NCI-H1105 (cell line): ENCODE measurements around the gene AKAP5.
A peak's percentile ranks its signal among the peaks of the same experiment; 100 is the strongest.
"Not testable (repeated sequence)": the region's sequence is repeated elsewhere in the genome, so short reads cannot be mapped to it uniquely, and the experiment has no call there.

Experiments used
- DNase-seq: peaks from one replicate; lab custom pipeline; 2025; lab: John Stamatoyannopoulos, UW

Gene AKAP5

DNA sequence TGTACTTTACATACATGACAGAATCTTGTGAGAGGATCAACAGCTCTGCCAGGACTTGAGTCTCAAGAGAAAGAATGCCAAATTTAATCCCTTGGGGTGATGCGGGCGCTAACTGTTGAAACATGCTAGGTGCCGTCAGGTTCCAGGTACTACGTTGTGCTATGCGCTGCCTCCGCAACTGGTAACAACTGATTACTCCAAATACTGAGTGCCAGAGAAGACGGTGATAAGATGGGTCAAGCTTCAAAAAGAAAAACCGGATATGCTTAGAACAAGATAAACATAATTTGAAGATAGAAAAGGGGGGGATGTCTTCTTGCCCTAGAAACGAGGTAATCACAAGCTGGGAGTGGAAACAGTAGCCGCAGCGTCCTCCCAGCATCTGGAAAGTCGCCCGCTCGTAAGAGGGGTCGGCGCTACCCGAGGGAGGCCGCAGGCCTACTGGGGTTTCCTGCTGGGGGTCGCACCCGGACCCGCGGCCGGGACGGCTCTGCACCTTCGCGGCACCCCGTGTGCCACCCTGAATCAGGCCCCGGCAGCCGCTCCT is 37.7 kb downstream of the AKAP5 start:
- no peak for DNase-seq

GRCh38 chr14:64503434-64504309 is 38.4 kb downstream of the AKAP5 start, which contains the start of gene ZBTB25:
Gene ZBTB25, minus strand, starts transcription at chr14:64503838. Its CDS starts 13,305 bp downstream, at chr14:64490533.
- DNase-seq, result peak; percentile 90

DNA sequence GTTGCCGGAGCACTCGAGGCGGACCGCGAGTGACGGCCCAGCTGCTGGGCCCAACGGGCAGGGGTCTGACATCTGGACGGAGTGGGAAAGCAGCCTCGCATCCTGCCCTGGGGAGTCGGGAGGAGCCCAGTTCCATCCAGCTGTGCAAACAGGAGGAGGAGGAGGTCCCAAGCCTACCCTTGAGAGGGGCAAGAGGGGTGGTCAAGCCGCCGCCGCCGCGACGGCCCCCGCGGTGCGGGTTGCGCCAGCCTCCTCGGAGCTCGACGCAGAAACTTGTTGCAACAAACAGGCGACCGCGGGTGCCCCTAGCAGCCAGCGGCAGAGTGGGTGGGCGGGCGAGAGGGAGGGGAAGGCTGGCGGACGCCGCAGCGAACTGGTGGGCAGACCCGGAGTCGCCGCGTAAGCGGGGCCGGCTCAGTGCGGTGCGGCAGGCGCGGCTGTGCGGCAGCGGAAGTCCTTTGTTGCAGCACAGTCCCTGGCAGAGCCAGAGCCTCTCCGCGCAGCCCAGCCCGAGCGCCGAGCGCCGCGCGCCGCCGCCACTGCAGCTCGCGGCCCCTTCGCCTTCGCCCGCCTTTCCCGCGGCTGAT is 39.1 kb downstream of the AKAP5 start, which contains the start of gene ZBTB1:
ZBTB1 (plus strand) TSS at position 461 of the 587 bp plus-strand sequence. CDS start 16,735 bp downstream, outside the sequence.
- DNase-seq, result peak; percentile 67

DNA sequence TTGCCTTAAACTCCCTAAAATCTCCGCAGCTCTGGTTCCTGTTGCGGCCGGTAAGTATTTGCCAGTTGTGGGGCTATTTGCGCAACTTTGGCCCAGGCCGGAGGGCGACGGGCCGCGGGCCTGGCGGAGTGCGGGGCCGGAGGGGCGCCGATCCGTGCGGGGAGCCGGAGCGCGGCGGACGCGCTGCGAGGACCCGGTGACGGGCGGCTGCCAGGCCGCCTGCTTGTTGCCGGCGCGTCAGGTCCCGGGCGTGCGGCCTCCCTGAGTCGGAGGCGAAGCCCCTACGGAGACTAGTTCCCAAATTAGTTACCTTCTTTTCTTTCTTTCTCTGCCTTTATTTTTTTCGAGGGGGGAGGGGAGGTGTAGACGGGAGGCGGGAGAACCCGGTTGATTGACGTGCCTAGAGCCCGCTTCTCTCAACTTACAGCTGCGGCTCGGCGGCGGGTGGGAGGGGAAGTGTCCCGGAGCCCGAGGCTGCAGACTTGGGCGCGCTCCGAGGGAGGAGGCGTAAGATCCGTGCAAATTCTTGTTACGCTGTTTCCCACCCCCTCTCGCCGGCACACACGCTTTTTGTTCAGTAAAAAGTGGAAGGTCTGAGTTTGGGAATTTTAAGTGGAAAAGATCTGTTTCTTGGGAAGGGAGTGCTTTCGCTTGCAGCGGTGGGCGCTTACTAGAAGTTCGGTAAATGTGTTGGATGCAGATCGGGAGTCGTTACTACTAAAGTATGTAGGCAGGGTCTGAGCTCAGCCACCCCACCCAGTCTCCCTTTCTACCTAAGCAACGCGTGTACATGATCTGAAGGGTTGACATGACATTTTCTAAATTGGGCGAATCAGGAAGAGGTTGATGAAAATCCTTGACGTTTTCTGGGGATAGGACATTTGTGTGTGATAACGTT is 39.8 kb downstream of the AKAP5 start:
- peak; percentile 82 for DNase-seq

DNA sequence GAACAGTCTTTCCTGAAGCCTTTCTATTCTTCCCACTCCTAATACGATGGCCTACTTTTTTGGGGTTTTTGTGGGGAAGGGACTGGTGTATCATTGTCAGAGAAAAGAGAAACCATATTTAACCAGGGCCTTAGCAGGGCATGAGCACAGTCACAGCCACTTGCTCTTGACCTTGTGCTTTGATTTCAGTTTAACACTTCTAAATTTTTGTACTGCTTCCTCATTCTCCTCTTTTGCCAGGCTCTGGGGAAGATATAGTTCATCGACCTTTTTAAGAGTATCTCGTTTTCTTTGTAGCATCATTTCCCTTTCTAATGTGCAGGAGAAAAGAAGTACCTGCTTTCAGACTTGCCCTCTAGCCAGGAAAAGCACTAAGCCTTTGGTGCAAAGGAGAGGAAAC is 41.4 kb downstream of the AKAP5 start:
- DNase-seq, result no peak

GRCh38 chr14:64507376-64508156 is 42.3 kb downstream of the AKAP5 start:
- DNase-seq, result no peak

- DNase-seq, result no peak
Observed at GRCh38 chr14:64508215-64508776, 43.0 kb downstream of the AKAP5 start.

DNA sequence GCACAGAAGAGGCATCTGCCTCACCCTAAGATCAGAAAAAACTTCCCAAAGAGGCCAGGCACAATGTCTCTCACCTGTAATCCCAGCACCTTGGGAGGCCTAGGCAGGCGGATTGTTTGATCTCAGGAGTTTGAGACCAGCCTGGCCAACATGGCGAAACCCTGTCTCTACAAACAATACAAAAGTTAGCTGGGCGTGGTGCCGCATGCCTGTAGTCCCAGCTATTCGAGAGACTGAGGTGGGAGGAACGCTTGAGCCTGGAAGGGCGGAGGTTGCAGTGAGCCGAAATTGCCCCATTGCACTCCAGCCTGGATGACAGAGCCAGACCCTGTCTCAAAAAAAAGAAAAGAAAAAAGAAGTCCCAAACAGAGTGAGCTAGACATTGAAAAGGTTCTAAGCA is 43.7 kb downstream of the AKAP5 start:
- no peak for DNase-seq

GRCh38 chr14:64510825-64511671 is 45.7 kb downstream of the AKAP5 start:
- DNase-seq, result peak; percentile 65

DNA sequence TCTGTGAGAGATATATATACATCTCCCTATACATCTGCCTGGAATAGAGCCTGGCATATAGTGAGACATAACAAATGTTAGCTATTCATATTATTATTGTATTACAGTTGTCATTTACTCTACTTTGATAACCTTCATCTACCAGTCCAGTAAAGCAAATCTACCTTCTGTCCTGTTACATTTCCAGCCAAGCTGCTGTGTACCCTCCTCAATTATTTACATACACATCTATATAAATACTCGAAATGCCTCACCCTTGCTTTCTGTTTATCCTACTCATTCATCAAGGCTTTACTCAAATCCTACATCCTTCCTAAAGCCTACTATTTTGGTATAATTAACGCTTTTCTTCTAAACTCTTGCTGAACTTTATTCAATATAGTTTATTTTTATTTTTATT is 48.0 kb downstream of the AKAP5 start:
- DNase-seq, result no peak

- no peak for DNase-seq
Observed at GRCh38 chr14:64515053-64515452, 49.8 kb downstream of the AKAP5 start.

DNA sequence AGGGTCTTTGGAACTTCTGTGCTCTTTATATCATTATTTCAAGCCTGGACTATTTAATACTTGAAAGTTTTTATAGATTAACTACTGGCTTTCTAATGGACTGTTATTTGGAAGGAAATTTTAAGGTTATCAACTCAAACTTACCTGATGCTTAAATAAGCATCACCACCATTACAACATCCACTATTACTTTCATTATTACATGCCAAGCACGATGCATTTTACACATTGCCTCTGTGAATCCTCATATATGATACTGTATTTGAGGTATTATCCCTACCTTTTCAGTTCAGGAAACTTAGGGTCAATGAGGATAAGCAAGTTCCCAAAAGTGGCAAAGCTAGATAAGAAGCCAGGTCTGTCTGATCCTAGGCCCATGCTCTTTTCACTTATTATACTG is 51.7 kb downstream of the AKAP5 start:
- DNase-seq, result no peak

DNA sequence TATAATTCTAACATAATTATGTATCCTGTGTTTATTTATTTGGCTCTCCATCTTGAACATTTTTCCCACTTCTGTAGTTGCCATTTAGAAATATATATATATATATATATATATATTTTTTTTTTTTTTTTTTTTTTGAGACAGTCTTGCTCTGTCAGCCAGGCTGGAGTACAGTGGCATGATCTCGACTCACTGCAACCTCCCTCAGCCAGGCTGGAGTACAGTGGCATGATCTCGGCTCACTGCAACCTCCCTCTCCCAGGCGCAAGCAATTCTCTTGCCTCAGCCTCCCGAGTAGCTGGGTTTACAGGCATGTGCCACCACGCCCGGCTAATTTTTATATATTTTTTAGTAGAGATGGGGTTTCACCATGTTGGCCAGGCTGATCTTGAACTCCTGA is 52.4 kb downstream of the AKAP5 start:
- DNase-seq, result not testable (repeated sequence)

DNA sequence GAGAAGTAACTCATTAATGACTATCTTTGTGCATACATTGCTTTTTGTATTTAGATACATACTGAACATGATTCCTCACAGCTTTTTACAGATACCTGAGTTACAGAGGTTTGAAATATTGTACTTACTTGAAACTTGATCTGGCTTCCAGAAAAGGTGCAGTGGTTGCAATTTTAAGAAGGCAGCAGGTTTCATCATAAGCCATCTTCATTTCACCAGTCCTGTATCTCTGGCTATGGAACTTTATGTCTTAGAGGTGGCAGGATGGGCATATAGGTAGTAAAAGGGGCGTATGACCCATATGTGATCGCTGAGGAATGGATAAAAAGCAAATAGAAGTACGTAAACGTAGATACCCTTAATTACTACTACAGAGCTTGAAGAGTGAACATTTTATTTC is 52.9 kb downstream of the AKAP5 start:
- no peak for DNase-seq

- no peak for DNase-seq
Observed at GRCh38 chr14:64520699-64521098, 55.4 kb downstream of the AKAP5 start.

DNA sequence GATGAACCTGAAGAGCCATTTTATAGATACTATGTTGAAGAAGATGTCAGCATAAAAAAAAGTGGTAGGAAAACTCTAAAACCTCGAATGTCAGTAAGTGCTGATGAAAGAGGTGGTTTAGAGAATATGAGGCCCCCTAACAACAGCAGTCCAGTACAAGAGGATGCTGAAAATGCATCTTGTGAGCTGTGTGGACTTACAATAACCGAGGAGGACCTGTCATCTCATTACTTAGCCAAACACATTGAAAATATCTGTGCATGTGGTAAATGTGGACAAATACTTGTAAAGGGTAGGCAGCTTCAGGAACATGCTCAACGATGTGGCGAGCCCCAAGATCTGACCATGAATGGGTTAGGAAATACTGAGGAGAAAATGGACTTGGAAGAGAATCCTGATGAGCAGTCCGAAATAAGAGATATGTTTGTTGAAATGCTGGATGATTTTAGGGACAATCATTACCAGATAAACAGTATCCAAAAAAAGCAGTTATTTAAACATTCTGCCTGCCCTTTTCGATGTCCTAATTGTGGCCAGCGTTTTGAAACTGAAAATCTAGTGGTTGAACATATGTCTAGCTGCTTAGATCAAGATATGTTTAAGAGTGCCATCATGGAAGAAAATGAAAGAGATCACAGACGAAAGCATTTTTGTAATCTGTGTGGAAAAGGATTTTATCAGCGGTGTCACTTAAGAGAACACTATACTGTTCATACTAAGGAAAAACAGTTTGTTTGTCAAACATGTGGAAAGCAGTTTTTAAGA is 57.5 kb downstream of the AKAP5 start:
- DNase-seq, result no peak
